Prostate gland (tissue), 2 donors: Measurements from ENCODE around the gene AFF4.
"Not testable (repeated sequence)": the region's sequence is repeated elsewhere in the genome, so short reads cannot be mapped to it uniquely, and the experiment has no call there.

Experiments used
- CTCF ChIP-seq, 4 experiments: fragments of 200-600 bp in 2 of 4; fragments of 450-650 bp in 2 of 4; sonication (generic) in 2 of 4; IDR thresholded peaks; 1 replicate in 3 of 4; 2 replicates in 1 of 4; pipeline ENCODE4 v1.5.1; 2016 to 2019; ENCODE audit warnings: antibody characterized with exemption in 4 of 4, mild to moderate bottlenecking in 2 of 4, moderate library complexity in 2 of 4
- POLR2A ChIP-seq: fragments of 450-650 bp; IDR thresholded peaks from one replicate; pipeline ENCODE4 v1.6.1; 2016; ENCODE audit warnings: antibody characterized with exemption, mild to moderate bottlenecking

- TF ChIP-seq CTCF (IDR thresholded peaks at IDR 0.05); POLR2A: not testable (repeated sequence)
These were observed 19.5 kb upstream of the AFF4 start for GRCh38 chr5:132982971-132983370.
